ENCODE measurements around the gene ATP2C1.

ATP2C1 gene

GRCh38 chr3:131053043-131053859 lies 159.4 kb downstream of the ATP2C1 start:
- no peak for DNase-seq
